HepG2 (cell line): Measurements from ENCODE around the gene TNNI2. TPM values are rescaled to one million over a fixed set of nuclear protein-coding genes. Genes with fewer than 3 reads are reported as not detected.

Source experiments
- BRD4 ChIP-seq: sonication (generic); formaldehyde crosslinking; IDR thresholded peaks from 2 replicates; pipeline ENCODE4 v1.4.0; 2020; ENCODE audit warnings: missing genetic modification reagents
- DPF2 ChIP-seq: sonication (generic); formaldehyde crosslinking; IDR thresholded peaks from 2 replicates; pipeline ENCODE4 v1.4.0; 2020; ENCODE audit warnings: mild to moderate bottlenecking, low read depth, missing genetic modification reagents, borderline replicate concordance
- ESRRA ChIP-seq: sonication (generic); formaldehyde crosslinking; IDR thresholded peaks from 2 replicates; pipeline ENCODE4 v1.5.1; 2020; ENCODE audit warnings: mild to moderate bottlenecking, low read depth, missing genetic modification reagents
- HIVEP1 ChIP-seq: sonication (generic); formaldehyde crosslinking; IDR thresholded peaks from 2 replicates; pipeline ENCODE4 v1.4.0; 2020; ENCODE audit warnings: mild to moderate bottlenecking, missing genetic modification reagents
- IKZF5 ChIP-seq: IDR thresholded peaks from 2 replicates; pipeline ENCODE4 v1.6.1; 2018; ENCODE audit warnings: missing genetic modification reagents, mild to moderate bottlenecking, missing compliant biosample characterization
- KDM3A ChIP-seq: IDR thresholded peaks from 2 replicates; pipeline ENCODE4 v1.6.1; 2018; ENCODE audit warnings: low read depth, missing compliant biosample characterization
- MLXIP ChIP-seq: sonication (generic); formaldehyde crosslinking; IDR thresholded peaks from 2 replicates; pipeline ENCODE4 v1.9.0; 2021; ENCODE audit warnings: missing genetic modification reagents, borderline replicate concordance
- TFAP4 ChIP-seq: sonication (generic); IDR thresholded peaks from 2 replicates; pipeline ENCODE4 v1.6.1; 2016; ENCODE audit warnings: low read depth, borderline replicate concordance
- TOPORS ChIP-seq: sonication (generic); formaldehyde crosslinking; IDR thresholded peaks from 2 replicates; pipeline ENCODE4 v1.8.0; 2023; ENCODE audit warnings: mild to moderate bottlenecking, missing genetic modification reagents
- ZNF224 ChIP-seq: sonication (generic); formaldehyde crosslinking; IDR thresholded peaks from 2 replicates; pipeline ENCODE4 v1.5.0; 2020; ENCODE audit warnings: mild to moderate bottlenecking, missing genetic modification reagents
- ZNF564 ChIP-seq: sonication (generic); formaldehyde crosslinking; IDR thresholded peaks from 2 replicates; pipeline ENCODE4 v1.8.1; 2023; ENCODE audit warnings: mild to moderate bottlenecking, missing genetic modification reagents
- ZNF605 ChIP-seq: sonication (generic); formaldehyde crosslinking; IDR thresholded peaks from 2 replicates; pipeline ENCODE4 v1.8.0; 2022; ENCODE audit warnings: mild to moderate bottlenecking, missing genetic modification reagents
- ZNF687 ChIP-seq: sonication (generic); formaldehyde crosslinking; IDR thresholded peaks from 2 replicates; pipeline ENCODE4 v1.5.1; 2020; ENCODE audit warnings: mild to moderate bottlenecking, missing genetic modification reagents, moderate library complexity
- ZNF800 ChIP-seq: sonication (generic); formaldehyde crosslinking; IDR thresholded peaks from 2 replicates; pipeline ENCODE4 v1.4.0; 2020; ENCODE audit warnings: missing genetic modification reagents
- polyA plus RNA-seq, 8 experiments: library from polyadenylated mRNA; depleted of rRNA in 3 of 8; stranded (reverse) in 7 of 8; unstranded in 1 of 8; fragments of >200 nt; fragmentation: Illumina TruSeq in 4 of 8; extraction: Trizol in 4 of 8; gene quantifications; 2 replicates each; pipeline versions ENCODE4 v1.2.1 to v1.2.3, GENCODE V29; 2011 to 2016; ENCODE audit warnings: low read depth in 4 of 8, missing spikeins in 1 of 8, mixed read lengths in 1 of 8; ENCODE audit not compliant: insufficient read depth in 1 of 8
- total RNA-seq, 5 experiments: library from RNA; depleted of rRNA; stranded (reverse); fragments of >200 nt; fragmentation: Illumina TruSeq; extraction: Trizol; gene quantifications; 2 replicates each; pipeline ENCODE4 v1.2.3, GENCODE V29; 2016; ENCODE audit warnings: low read depth in 1 of 5

Gene TNNI2
- total and polyA plus RNA-seq, 2 of the 13 experiments (the other 11 are each of a cell fraction or from before 2014, with no cell fraction given) = 7.2 to 12.0 TPM

- TF ChIP-seq TFAP4 = peak; percentile 79; the same call in 1 of the 2 replicates
- 0 out of 2 replicates have a peak, but pooled peaks have one; percentile 76 for TF ChIP-seq BRD4 (CRISPR knock-in tag)
- TF ChIP-seq DPF2 (CRISPR knock-in tag) = peak; percentile 22; the same call in 1 of the 2 replicates
- no peak for TF ChIP-seq ZNF800 (CRISPR knock-in tag)
- no peak for TF ChIP-seq TOPORS (CRISPR knock-in tag)
- peak; percentile 42; the same call in 1 of the 2 replicates for TF ChIP-seq ZNF564
- 0 out of 2 replicates have a peak, but pooled peaks have one; percentile 39 for TF ChIP-seq HIVEP1 (CRISPR knock-in tag)
- no peak for TF ChIP-seq MLXIP (CRISPR knock-in tag)
- 0 out of 2 replicates have a peak, but pooled peaks have one; percentile 26 for TF ChIP-seq ESRRA (CRISPR knock-in tag)
- peak; percentile 60; the same call in 1 of the 2 replicates for TF ChIP-seq ZNF605 (CRISPR knock-in tag)
- TF ChIP-seq IKZF5 (CRISPR knock-in tag) = peak; percentile 19; the same call in 1 of the 2 replicates
- TF ChIP-seq ZNF687 = peak; percentile 96
- TF ChIP-seq ZNF224 (CRISPR knock-in tag) = no peak
- TF ChIP-seq KDM3A = 0 out of 2 replicates have a peak, but pooled peaks have one; percentile 24
These were observed 11.5 kb upstream of the TNNI2 start (continued) for GRCh38 chr11:1827095-1827813.
